Panc1 (cell line): ENCODE measurements around the gene OLIG2. TPM values are rescaled to one million over a fixed set of nuclear protein-coding genes. Genes with fewer than 3 reads are reported as not detected.

Experiments used
- ATAC-seq: fragments of 200-7000 bp; cut with Tn5 transposase; 2 replicates; pipeline ENCODE4 v1.9.1; 2020; ENCODE audit warnings: mild to moderate bottlenecking, moderate library complexity
- BruUV-seq: library from RNA; stranded (reverse); fragments of 400-500 nt; replicated peaks from 2 replicates; lab custom pipeline; 2021; lab: Mats Ljungman, UMichigan
- CTCF ChIA-PET: fragments of 300-600 bp; sonication (Branson Sonifier 250); formaldehyde crosslinking; loops from one replicate; lab custom pipeline; 2022; ENCODE audit warnings: antibody characterized with exemption; lab: Charles Lee
- POLR2A ChIA-PET: fragments of 300-600 bp; sonication (Branson Sonifier 250); formaldehyde crosslinking; loops from one replicate; lab custom pipeline; 2022; ENCODE audit warnings: antibody characterized with exemption; lab: Charles Lee
- DNase-seq: peaks from one replicate; pipeline ENCODE4 v3.0.0-alpha.2; 2010; ENCODE audit warnings: low read depth, low spot score
- H3K27ac ChIP-seq: 2 replicates; pipeline ENCODE4 v1.5.1; 2011; ENCODE audit warnings: mild to moderate bottlenecking, low read length, inconsistent platforms
- H3K27me3 ChIP-seq: fragments of 200-500 bp; sonication (Bioruptor generic); 2 replicates; pipeline ENCODE4 v1.6.0; 2014; ENCODE audit warnings: low read length, inconsistent platforms; ENCODE audit not compliant: control insufficient read depth, insufficient read depth
- H3K36me3 ChIP-seq: fragments of 200-500 bp; sonication (Bioruptor generic); 2 replicates; pipeline ENCODE4 v1.5.1; 2014; ENCODE audit warnings: inconsistent platforms, mild to moderate bottlenecking, low read length, moderate library complexity; ENCODE audit not compliant: control insufficient read depth, insufficient read depth
- H3K4me1 ChIP-seq: 2 replicates; pipeline ENCODE4 v1.5.1; 2011; ENCODE audit warnings: inconsistent platforms, mild to moderate bottlenecking, low read length, moderate library complexity; ENCODE audit not compliant: control insufficient read depth, insufficient read depth
- H3K4me3 ChIP-seq, 2 experiments: 2 replicates each; pipeline ENCODE4 v1.5.1; 2011 to 2012; ENCODE audit warnings: low read depth in 2 of 2, low read length in 2 of 2, mild to moderate bottlenecking in 2 of 2, inconsistent platforms in 1 of 2, moderate library complexity in 1 of 2
- H3K9me3 ChIP-seq: fragments of 200-500 bp; sonication (Bioruptor generic); 2 replicates; pipeline ENCODE4 v1.5.1; 2014; ENCODE audit warnings: low read depth, mild to moderate bottlenecking, inconsistent platforms, low read length, moderate library complexity; ENCODE audit not compliant: control insufficient read depth, insufficient read depth
- POLR2AphosphoS5 ChIP-seq: IDR thresholded peaks from 2 replicates; pipeline ENCODE4 v1.6.1; 2012; ENCODE audit warnings: mild to moderate bottlenecking, low read depth, low read length, moderate library complexity
- SIN3A ChIP-seq: IDR thresholded peaks from 2 replicates; pipeline ENCODE4 v1.6.1; 2012; ENCODE audit warnings: low read depth, mild to moderate bottlenecking, low read length, moderate library complexity, borderline replicate concordance; ENCODE audit not compliant: insufficient read depth
- TCF7L2 ChIP-seq: IDR thresholded peaks from 2 replicates; pipeline ENCODE4 v1.6.1; 2011; ENCODE audit warnings: mild to moderate bottlenecking, low read depth, low read length, inconsistent platforms
- in situ Hi-C: cut with HindIII; loops from 2 replicates; pipeline ENCODE4 v1.10.0; 2016; ENCODE audit warnings: low sequenced_read_pairs, low pct_unique_long_range_greater_than_20kb
- intact Hi-C: fragments of 100-400 bp; cut with micrococcal nuclease; formaldehyde crosslinking; loops from one replicate; pipeline ENCODE4 v1.10.0; 2022; ENCODE audit not compliant: unreplicated experiment
- total RNA-seq: library from RNA; stranded (reverse); gene quantifications from one replicate; pipeline ENCODE4 v1.2.1, GENCODE V29; 2021; ENCODE audit not compliant: unreplicated experiment
- TF ChIP-seq, protein P1 (sequence below), 2 experiments: IDR thresholded peaks; 2 replicates each; pipeline ENCODE4 v1.6.1; 2011 to 2012; ENCODE audit warnings: low read depth in 2 of 2, control low read depth in 1 of 2, low read length in 1 of 2, mild to moderate bottlenecking in 1 of 2, moderate library complexity in 1 of 2; ENCODE audit not compliant: insufficient read depth in 1 of 2
- TF ChIP-seq, protein P2 (sequence below): fragments of 450-650 bp; IDR thresholded peaks from 2 replicates; pipeline ENCODE4 v1.5.1; 2017; ENCODE audit warnings: mild to moderate bottlenecking

The OLIG2 gene
- total RNA-seq, 1 experiment from 2014 or later = not detected

DNA sequence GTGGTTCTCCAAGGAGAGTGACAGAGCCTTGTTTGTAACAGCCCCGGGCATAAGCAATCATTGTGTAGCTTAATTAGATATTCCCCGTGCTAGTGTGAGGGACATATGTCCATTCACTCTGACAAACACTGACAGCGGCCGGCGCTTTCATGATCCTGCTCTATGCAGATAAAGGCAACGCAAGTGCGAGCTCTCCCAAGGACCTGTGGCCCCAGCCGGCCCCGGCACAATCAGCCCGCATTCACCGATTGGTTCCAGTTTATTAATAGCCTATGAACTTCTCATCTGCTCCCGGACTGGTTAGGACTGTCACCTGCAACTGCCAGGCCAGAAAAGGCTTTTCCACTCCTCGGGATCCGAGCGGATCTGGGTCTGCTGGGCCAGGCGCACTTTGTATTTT is 26.2 kb downstream of the OLIG2 start:
- TF ChIP-seq, protein P1, sequence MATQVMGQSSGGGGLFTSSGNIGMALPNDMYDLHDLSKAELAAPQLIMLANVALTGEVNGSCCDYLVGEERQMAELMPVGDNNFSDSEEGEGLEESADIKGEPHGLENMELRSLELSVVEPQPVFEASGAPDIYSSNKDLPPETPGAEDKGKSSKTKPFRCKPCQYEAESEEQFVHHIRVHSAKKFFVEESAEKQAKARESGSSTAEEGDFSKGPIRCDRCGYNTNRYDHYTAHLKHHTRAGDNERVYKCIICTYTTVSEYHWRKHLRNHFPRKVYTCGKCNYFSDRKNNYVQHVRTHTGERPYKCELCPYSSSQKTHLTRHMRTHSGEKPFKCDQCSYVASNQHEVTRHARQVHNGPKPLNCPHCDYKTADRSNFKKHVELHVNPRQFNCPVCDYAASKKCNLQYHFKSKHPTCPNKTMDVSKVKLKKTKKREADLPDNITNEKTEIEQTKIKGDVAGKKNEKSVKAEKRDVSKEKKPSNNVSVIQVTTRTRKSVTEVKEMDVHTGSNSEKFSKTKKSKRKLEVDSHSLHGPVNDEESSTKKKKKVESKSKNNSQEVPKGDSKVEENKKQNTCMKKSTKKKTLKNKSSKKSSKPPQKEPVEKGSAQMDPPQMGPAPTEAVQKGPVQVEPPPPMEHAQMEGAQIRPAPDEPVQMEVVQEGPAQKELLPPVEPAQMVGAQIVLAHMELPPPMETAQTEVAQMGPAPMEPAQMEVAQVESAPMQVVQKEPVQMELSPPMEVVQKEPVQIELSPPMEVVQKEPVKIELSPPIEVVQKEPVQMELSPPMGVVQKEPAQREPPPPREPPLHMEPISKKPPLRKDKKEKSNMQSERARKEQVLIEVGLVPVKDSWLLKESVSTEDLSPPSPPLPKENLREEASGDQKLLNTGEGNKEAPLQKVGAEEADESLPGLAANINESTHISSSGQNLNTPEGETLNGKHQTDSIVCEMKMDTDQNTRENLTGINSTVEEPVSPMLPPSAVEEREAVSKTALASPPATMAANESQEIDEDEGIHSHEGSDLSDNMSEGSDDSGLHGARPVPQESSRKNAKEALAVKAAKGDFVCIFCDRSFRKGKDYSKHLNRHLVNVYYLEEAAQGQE (IDR thresholded peaks at IDR 0.05; ENCODE audit: insufficient read depth in 1 of 2, low read depth in 2 of 2, low read length in 1 of 2) = no peak
- TF ChIP-seq POLR2AphosphoS5 (no peak), TCF7L2 (no peak), SIN3A (no peak)
- TF ChIP-seq, protein P2, sequence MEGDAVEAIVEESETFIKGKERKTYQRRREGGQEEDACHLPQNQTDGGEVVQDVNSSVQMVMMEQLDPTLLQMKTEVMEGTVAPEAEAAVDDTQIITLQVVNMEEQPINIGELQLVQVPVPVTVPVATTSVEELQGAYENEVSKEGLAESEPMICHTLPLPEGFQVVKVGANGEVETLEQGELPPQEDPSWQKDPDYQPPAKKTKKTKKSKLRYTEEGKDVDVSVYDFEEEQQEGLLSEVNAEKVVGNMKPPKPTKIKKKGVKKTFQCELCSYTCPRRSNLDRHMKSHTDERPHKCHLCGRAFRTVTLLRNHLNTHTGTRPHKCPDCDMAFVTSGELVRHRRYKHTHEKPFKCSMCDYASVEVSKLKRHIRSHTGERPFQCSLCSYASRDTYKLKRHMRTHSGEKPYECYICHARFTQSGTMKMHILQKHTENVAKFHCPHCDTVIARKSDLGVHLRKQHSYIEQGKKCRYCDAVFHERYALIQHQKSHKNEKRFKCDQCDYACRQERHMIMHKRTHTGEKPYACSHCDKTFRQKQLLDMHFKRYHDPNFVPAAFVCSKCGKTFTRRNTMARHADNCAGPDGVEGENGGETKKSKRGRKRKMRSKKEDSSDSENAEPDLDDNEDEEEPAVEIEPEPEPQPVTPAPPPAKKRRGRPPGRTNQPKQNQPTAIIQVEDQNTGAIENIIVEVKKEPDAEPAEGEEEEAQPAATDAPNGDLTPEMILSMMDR = no peak
- no peaks in the 10 kb centered on the region for H3K9me3 ChIP-seq
- H3K4me3 ChIP-seq = no peak overlapping the region
- CTCF ChIA-PET = no interaction called here
- BruUV-seq = no TSS peak
- no peak for DNase-seq
- H3K36me3 ChIP-seq = no peaks in the 10 kb centered on the region
- intact Hi-C loops (no loop called here), in situ Hi-C loops (no loop called here)
- no peak overlapping the region for H3K27ac ChIP-seq
- POLR2A ChIA-PET = no interaction called here
- H3K4me1 ChIP-seq = no peaks in the 10 kb centered on the region
- no peak for ATAC-seq
- no peaks in the 10 kb centered on the region; the same call in 1 of the 2 replicates for H3K27me3 ChIP-seq

DNA sequence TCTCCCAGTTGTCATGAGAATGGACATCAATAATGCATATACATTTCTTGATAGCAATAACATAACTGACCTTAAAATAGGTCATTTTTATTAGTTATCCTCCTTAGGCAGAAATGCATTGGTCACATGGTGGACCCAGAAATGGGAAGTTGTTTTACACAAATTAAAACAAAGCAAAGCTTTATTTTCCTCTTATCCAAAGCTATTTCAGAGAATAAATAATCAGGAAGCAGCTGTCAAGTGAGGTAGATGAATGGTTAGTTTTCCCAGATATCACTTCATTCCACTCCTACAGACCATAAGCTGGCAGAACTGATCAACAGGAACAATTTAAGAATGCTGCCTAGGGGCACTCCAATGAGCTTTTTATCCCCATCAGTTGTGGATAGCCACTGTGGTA is 28.2 kb downstream of the OLIG2 start:
- BruUV-seq = no TSS peak
- Histone ChIP-seq H3K4me1 (no peaks in the 10 kb centered on the region), H3K27ac (no peak overlapping the region), H3K27me3 (no peaks in the 10 kb centered on the region), H3K4me3 (no peak overlapping the region), H3K9me3 (no peaks in the 10 kb centered on the region), H3K36me3 (no peaks in the 10 kb centered on the region)
- TF ChIP-seq POLR2AphosphoS5 (no peak), TCF7L2 (no peak), SIN3A (no peak)
- TF ChIP-seq, protein P1 (IDR thresholded peaks at IDR 0.05; ENCODE audit: insufficient read depth in 1 of 2, low read depth in 2 of 2, low read length in 1 of 2) = no peak
- TF ChIP-seq, protein P2 = no peak
- ChIA-PET POLR2A (no interaction called here), CTCF (no interaction called here)
- intact Hi-C loops = no loop called here
- DNase-seq = no peak
- in situ Hi-C loops = no loop called here
- no peak for ATAC-seq
